ENCODE measurements around the gene AIG1. TPM values are rescaled to one million over a fixed set of nuclear protein-coding genes. Genes with fewer than 3 reads are reported as not detected.
"Not testable (repeated sequence)": the region's sequence is repeated elsewhere in the genome, so short reads cannot be mapped to it uniquely, and the experiment has no call there.

The AIG1 gene
- total RNA-seq, 2 experiments from 2014 or later: 21.2 to 22.8 TPM

DNA sequence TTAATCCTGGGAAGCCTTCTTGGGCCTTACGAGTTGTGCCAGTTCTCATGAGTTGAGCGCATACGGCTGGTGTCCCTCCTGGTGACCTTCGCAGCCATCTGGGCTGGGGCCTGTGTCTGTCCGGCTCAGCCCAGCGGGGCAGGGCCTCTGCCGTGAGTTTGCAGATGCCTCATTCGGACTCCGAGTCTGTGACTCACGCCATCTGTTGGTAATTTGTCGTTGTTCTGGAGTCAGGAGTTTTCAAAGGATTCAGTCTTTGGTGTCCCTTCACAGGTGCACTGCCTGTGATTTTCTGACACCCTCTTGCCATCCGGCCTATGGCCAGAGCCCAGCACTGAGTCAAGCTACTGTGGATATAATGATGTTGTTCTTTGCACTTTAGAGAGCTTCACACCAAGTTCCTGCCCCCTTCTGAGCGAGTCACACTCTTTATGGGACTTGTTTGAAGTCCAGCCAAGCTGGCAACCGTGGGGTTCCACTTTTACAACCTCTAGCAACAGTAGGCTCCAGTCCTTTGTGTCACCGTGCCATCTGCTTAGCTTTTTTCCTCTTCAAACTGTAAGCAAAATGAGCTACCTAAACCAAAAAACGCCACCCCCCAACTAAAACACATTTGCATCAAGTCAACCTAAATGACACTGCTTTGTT, 175.6 kb downstream of the AIG1 start:
- DNase-seq (no peak), ATAC-seq (no peak)
- CTCF ChIA-PET: interaction anchor here (0.6 kb wide), 1 partner anchor 12 kb away, joined by 4 read pairs; no protein-coding TSS in a partner anchor
- Mint-ChIP-seq H3K27me3 (no peaks in the 10 kb centered on the region), H3K36me3 (ENCODE audit: low read depth) (no peaks in the 10 kb centered on the region), H3K4me1 (no peaks in the 10 kb centered on the region), H3K9me3 (ENCODE audit: low read depth) (no peaks in the 10 kb centered on the region), H3K27ac (no peak overlapping the region), H3K4me3 (no peak overlapping the region)
- POLR2A ChIA-PET: no interaction called here
- intact Hi-C loops (cut with DNase I, micrococcal nuclease): no loop called here

DNA sequence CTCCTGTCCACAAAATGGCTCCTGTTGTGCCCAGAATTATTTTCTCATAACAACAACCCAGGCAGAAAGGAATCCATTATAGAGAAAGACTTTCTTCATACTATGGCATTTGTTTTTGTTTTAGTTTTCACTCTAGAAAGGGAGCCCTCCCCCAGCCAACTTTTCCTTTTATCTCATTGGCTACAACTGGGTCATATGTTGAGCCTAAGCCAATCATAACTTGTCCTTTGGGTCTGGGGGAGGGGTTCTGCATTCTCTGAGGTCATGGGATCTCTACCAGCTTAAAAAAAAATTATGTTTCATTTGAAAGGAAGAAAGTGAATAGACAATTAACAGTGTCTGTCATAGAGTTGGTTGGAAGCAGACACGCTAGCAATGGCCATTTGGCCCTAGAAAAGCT, 177.6 kb downstream of the AIG1 start:
- H3K36me3 Mint-ChIP-seq (ENCODE audit: low read depth): no peaks in the 10 kb centered on the region
- ATAC-seq (no peak), DNase-seq (no peak)
- H3K4me1 Mint-ChIP-seq: no peaks in the 10 kb centered on the region
- no peaks in the 10 kb centered on the region for H3K9me3 Mint-ChIP-seq (ENCODE audit: low read depth)
- H3K27ac Mint-ChIP-seq: no peak overlapping the region
- intact Hi-C loops (cut with DNase I, micrococcal nuclease): no loop called here
- no peaks in the 10 kb centered on the region for H3K27me3 Mint-ChIP-seq
- ChIA-PET CTCF (interaction anchor here (1.2 kb wide), 1 partner anchor 130 kb away, joined by 3 read pairs; no protein-coding TSS in a partner anchor), POLR2A (no interaction called here)
- no peak overlapping the region for H3K4me3 Mint-ChIP-seq

DNA sequence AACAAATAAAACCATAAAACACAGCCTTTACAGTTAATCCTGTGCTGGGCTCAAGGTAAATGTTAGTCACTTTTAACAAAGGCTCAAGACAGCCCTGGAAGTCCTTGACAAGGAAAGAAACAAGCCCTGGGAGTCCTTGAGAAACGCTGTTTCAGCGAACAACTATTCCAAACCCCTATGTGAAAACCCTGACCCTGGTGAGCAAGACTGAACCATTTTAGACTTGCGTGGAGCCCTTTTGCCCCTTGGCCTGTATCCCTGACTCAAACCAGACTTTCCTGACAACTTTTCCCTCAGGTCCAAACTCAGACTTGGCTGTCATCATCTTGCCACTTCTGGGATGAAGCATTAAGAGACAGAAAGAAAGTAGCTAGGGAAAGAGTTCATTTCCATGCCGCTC, 180.4 kb downstream of the AIG1 start:
- CTCF ChIA-PET: no interaction called here
- Mint-ChIP-seq H3K9me3 (ENCODE audit: low read depth) (peaks cover 3% of the 10 kb centered on the region), H3K27me3 (no peaks in the 10 kb centered on the region), H3K4me1 (peaks cover under 1% of the 10 kb centered on the region), H3K27ac (no peak overlapping the region), H3K36me3 (ENCODE audit: low read depth) (no peaks in the 10 kb centered on the region), H3K4me3 (no peak overlapping the region)
- no peak for DNase-seq
- POLR2A ChIA-PET: no interaction called here
- intact Hi-C loops (cut with DNase I, micrococcal nuclease): no loop called here
- no peak for ATAC-seq

- ChIA-PET POLR2A (no interaction called here), CTCF (interaction anchor here (0.6 kb wide), 1 partner anchor 92 kb away, joined by 3 read pairs; no protein-coding TSS in a partner anchor)
- Mint-ChIP-seq H3K9me3 (ENCODE audit: low read depth) (peaks cover 5% of the 10 kb centered on the region), H3K27me3 (no peaks in the 10 kb centered on the region), H3K4me1 (peaks cover 3% of the 10 kb centered on the region), H3K4me3 (no peak overlapping the region), H3K36me3 (ENCODE audit: low read depth) (no peaks in the 10 kb centered on the region), H3K27ac (no peak overlapping the region)
- no peak for DNase-seq
- no peak for ATAC-seq
- intact Hi-C loops (cut with DNase I, micrococcal nuclease): no loop called here
These were observed 181.2 kb downstream of the AIG1 start for GRCh38 chr6:143241911-143242310.

- Mint-ChIP-seq H3K27ac (no peak overlapping the region), H3K4me3 (no peak overlapping the region), H3K36me3 (ENCODE audit: low read depth) (no peaks in the 10 kb centered on the region), H3K4me1 (peaks cover 11% of the 10 kb centered on the region), H3K27me3 (no peaks in the 10 kb centered on the region), H3K9me3 (ENCODE audit: low read depth) (peaks cover 5% of the 10 kb centered on the region)
- ATAC-seq (no peak), DNase-seq (no peak)
- CTCF ChIA-PET: no interaction called here
- POLR2A ChIA-PET: no interaction called here
- intact Hi-C loops (cut with DNase I, micrococcal nuclease): no loop called here
These were observed 183.1 kb downstream of the AIG1 start for GRCh38 chr6:143243786-143244185.

DNA sequence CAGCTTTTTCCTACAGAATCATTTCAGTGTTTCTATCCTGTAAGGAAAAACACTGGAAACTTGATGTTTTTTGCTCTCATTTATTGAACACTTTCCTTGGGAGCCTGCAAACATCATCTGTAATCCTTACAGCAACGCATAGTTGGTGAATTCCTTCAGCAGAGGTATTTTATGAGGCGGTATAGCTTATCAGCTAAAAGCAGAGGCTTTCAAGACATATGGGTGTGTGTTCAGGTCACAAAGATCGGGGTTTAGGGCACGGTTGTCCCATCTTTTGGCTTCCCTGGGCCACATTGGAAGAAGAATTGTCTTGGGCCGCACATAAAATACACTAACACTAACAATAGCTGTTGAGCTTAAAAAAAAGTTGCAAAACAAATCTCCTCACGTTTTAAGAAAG, 185.0 kb downstream of the AIG1 start:
- no peaks in the 10 kb centered on the region for H3K27me3 Mint-ChIP-seq
- ChIA-PET POLR2A (no interaction called here), CTCF (interaction anchor here (0.7 kb wide), 1 partner anchor 540 kb away, joined by 3 read pairs; no protein-coding TSS in a partner anchor)
- H3K4me1 Mint-ChIP-seq: peaks cover 11% of the 10 kb centered on the region
- no peak for DNase-seq
- no peak for ATAC-seq
- no peaks in the 10 kb centered on the region for H3K36me3 Mint-ChIP-seq (ENCODE audit: low read depth)
- intact Hi-C loops (cut with DNase I, micrococcal nuclease): no loop called here
- peaks cover 5% of the 10 kb centered on the region for H3K9me3 Mint-ChIP-seq (ENCODE audit: low read depth)
- H3K4me3 Mint-ChIP-seq: no peak overlapping the region
- H3K27ac Mint-ChIP-seq: no peak overlapping the region

DNA sequence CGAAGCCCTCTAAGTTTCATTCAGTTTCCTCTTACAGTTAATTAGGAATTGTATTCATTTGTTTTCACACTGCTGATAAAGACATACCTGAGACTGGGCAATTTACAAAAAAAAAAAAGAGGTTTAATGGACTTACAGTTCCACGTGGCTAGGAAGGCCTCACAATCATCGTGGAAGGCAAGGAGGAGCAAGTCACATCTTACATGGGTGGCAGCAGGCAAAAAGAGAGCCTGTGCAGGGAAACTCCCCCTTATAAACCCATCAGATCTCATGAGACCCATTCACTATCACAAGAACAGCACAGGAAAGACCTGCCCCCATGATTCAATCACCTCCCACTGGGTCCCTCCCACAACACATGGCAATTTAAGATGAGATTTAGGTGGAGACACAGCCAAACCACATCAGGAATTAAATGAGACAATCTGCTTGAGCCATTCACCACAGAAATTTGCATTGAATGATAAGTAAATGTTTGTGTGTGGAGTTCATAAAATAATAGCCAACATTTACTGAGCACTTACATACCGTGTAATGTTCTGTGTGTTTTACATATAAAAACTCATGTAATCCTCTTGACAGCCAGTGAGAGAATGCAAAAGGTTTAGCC, 185.6 kb downstream of the AIG1 start:
- CTCF ChIA-PET: interaction anchor here (0.6 to 0.7 kb wide), 2 partner anchors 154 to 541 kb away, joined by 3 read pairs; no protein-coding TSS in a partner anchor
- POLR2A ChIA-PET: not testable (repeated sequence)
- peak overlapping the region; percentile 5 for H3K27ac Mint-ChIP-seq

DNA sequence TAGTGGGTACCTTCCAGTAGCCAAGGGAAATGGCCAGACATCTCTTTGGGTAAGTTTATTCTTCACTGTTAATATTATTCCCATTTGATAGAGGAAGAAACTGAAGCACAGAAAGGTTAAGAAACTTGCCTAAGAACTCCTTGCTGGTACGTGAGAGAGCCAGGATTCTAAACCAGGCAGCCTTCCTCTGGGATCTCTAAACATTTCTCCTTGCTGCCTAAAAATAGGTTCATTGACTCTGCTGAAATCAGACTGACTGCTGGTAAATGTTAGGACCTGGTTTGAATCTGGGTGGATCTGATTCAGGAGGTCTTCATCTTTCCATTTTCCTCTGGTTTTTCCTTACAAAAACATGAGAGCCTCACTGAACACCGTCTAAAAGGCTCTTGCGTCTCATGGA, 186.9 kb downstream of the AIG1 start:
- H3K9me3 Mint-ChIP-seq (ENCODE audit: low read depth): peaks cover 5% of the 10 kb centered on the region
- no peaks in the 10 kb centered on the region for H3K27me3 Mint-ChIP-seq

More for the DNA sequence above, 185.6 kb downstream of the AIG1 start:
- DNase-seq; H3K4me3 Mint-ChIP-seq; H3K36me3 Mint-ChIP-seq (ENCODE audit: low read depth); H3K9me3 Mint-ChIP-seq (ENCODE audit: low read depth); H3K27me3 Mint-ChIP-seq; ATAC-seq; intact Hi-C loops (cut with DNase I, micrococcal nuclease): not testable (repeated sequence)
- peaks cover 11% of the 10 kb centered on the region for H3K4me1 Mint-ChIP-seq

DNA sequence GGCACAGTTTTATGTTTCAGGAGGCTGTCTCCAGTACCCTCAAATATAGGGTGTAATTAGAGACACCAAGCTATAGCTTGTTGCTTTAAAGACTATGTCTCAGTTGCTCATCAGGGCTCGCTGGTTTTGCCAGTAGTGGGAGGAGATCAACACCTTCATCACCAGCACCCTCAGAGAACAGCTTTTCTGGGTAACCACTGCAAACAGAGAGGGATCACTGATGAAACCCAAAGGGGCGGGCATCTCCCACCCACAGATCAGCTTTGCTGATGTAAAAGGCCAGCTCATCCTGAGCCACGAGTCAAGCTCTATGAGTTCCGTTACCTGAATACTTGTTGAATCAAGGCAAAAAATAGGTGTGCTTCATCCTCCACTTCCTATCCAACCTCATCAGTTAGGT, 187.7 kb downstream of the AIG1 start:
- H3K9me3 Mint-ChIP-seq (ENCODE audit: low read depth): peaks cover 5% of the 10 kb centered on the region
- H3K4me3 Mint-ChIP-seq: no peak overlapping the region
- DNase-seq (peak; percentile 64), ATAC-seq (peak; percentile 95)
- H3K27ac Mint-ChIP-seq: no peak overlapping the region
- no peaks in the 10 kb centered on the region for H3K27me3 Mint-ChIP-seq
- H3K4me1 Mint-ChIP-seq: peaks cover 11% of the 10 kb centered on the region
- ChIA-PET POLR2A (no interaction called here), CTCF (interaction anchor here (0.6 to 1.7 kb wide), 4 partner anchors 12 to 24 kb away, joined by 3 to 5 read pairs (median 4); no protein-coding TSS in a partner anchor)
- intact Hi-C loops (cut with DNase I, micrococcal nuclease): no loop called here
- H3K36me3 Mint-ChIP-seq (ENCODE audit: low read depth): no peaks in the 10 kb centered on the region

More for the DNA sequence above, 186.9 kb downstream of the AIG1 start:
- DNase-seq (no peak), ATAC-seq (no peak)
- Mint-ChIP-seq H3K36me3 (ENCODE audit: low read depth) (no peaks in the 10 kb centered on the region), H3K27ac (no peak overlapping the region), H3K4me1 (peaks cover 11% of the 10 kb centered on the region), H3K4me3 (no peak overlapping the region)
- POLR2A ChIA-PET: no interaction called here
- CTCF ChIA-PET: interaction anchor here (0.6 kb wide), 1 partner anchor 23 kb away, joined by 3 read pairs; no protein-coding TSS in a partner anchor
- intact Hi-C loops (cut with DNase I, micrococcal nuclease): no loop called here

GRCh38 chr6:143251288-143251687, 190.6 kb downstream of the AIG1 start:
- Mint-ChIP-seq H3K4me3 (no peak overlapping the region), H3K27ac (no peak overlapping the region), H3K27me3 (no peaks in the 10 kb centered on the region), H3K9me3 (ENCODE audit: low read depth) (peaks cover under 1% of the 10 kb centered on the region), H3K4me1 (peaks cover 8% of the 10 kb centered on the region), H3K36me3 (ENCODE audit: low read depth) (no peaks in the 10 kb centered on the region)
- DNase-seq (no peak), ATAC-seq (no peak)
- POLR2A ChIA-PET: no interaction called here
- intact Hi-C loops (cut with DNase I, micrococcal nuclease): no loop called here
- CTCF ChIA-PET: no interaction called here

DNA sequence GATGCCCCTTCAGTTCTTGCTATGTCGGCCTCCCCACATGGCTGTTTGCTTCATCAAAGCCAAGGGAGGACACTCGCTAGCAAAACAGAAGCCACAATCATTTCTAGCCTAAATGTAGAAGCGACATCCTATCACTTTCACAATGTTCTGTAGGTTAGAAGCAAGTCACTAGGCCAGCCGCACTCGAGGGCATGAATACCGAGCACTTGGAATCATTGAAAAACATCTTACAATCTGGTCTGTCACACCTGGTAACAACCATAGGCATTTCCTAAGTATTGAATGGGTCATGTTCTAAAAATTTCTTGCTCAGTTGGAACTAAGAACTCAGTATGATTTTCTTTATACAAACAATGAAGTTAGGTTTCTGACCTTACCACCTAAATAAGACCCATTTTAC, 192.3 kb downstream of the AIG1 start:
- Mint-ChIP-seq H3K27me3 (no peaks in the 10 kb centered on the region), H3K36me3 (ENCODE audit: low read depth) (no peaks in the 10 kb centered on the region), H3K9me3 (ENCODE audit: low read depth) (no peaks in the 10 kb centered on the region), H3K4me1 (peaks cover 6% of the 10 kb centered on the region), H3K4me3 (no peak overlapping the region), H3K27ac (no peak overlapping the region)
- DNase-seq (no peak), ATAC-seq (no peak)
- intact Hi-C loops (cut with DNase I, micrococcal nuclease): no loop called here
- ChIA-PET CTCF (interaction anchor here (0.6 to 1.6 kb wide), 2 partner anchors 21 to 529 kb away, joined by 3 read pairs; no protein-coding TSS in a partner anchor), POLR2A (no interaction called here)

GRCh38 chr6:143253586-143253985, 192.9 kb downstream of the AIG1 start:
- no peaks in the 10 kb centered on the region for H3K36me3 Mint-ChIP-seq (ENCODE audit: low read depth)
- H3K4me1 Mint-ChIP-seq: peaks cover under 1% of the 10 kb centered on the region
- H3K4me3 Mint-ChIP-seq: no peak overlapping the region
- no peak for DNase-seq
- intact Hi-C loops (cut with DNase I, micrococcal nuclease): no loop called here
- H3K27me3 Mint-ChIP-seq: no peaks in the 10 kb centered on the region
- CTCF ChIA-PET: no interaction called here
- H3K27ac Mint-ChIP-seq: no peak overlapping the region
- POLR2A ChIA-PET: no interaction called here
- ATAC-seq: no peak
- no peaks in the 10 kb centered on the region for H3K9me3 Mint-ChIP-seq (ENCODE audit: low read depth)

Data from activated CD4-positive, alpha-beta T cell treated with anti-CD3 and anti-CD28 coated beads for 36 hours (primary cell).